ENCODE data around the gene GSPT1.

GSPT1 gene

GRCh38 chr16:11835891-11836649 is 79.7 kb downstream of the GSPT1 start:
- TF ChIP-seq CTCF (IDR thresholded peaks at IDR 0.05): no peak

GRCh38 chr16:11835309-11835708 is 80.4 kb downstream of the GSPT1 start:
- no peak for TF ChIP-seq CTCF (IDR thresholded peaks at IDR 0.05)

- TF ChIP-seq CTCF (IDR thresholded peaks at IDR 0.05): no peak
Observed at GRCh38 chr16:11833951-11834695, 81.6 kb downstream of the GSPT1 start.

GRCh38 chr16:11828696-11829095 is 87.1 kb downstream of the GSPT1 start:
- TF ChIP-seq CTCF (IDR thresholded peaks at IDR 0.05): no peak

GRCh38 chr16:11824362-11824761 is 91.4 kb downstream of the GSPT1 start:
- TF ChIP-seq CTCF (IDR thresholded peaks at IDR 0.05): no peak

GRCh38 chr16:11819798-11820197 is 96.0 kb downstream of the GSPT1 start:
- TF ChIP-seq CTCF (IDR thresholded peaks at IDR 0.05): no peak

Data from LNCAP (cell line).